ENCODE measurements around the gene NRG2. TPM values are rescaled to one million over a fixed set of nuclear protein-coding genes. Genes with fewer than 3 reads are reported as not detected.

Gene NRG2
- total and polyA plus RNA-seq, 3 experiments from 2014 or later, result 0.18 to 0.24 TPM; not detected in 1

- no peaks in the 10 kb centered on the region for H3K9me3 ChIP-seq (ENCODE audit: low read length)
- no peaks in the 10 kb centered on the region for H3K4me1 Mint-ChIP-seq
- CTCF ChIA-PET, result interaction anchor here (4.3 kb wide), 1 partner anchor 16 kb away, joined by 19 read pairs; no protein-coding TSS in a partner anchor
- H3K27ac ChIP-seq (ENCODE audit: low read depth, low read length), result no peak overlapping the region
- no peak overlapping the region for H3K4me3 ChIP-seq (ENCODE audit: low read length)
- H3K4me1 ChIP-seq (ENCODE audit: insufficient read depth, low read length), result no peaks in the 10 kb centered on the region
- no peaks in the 10 kb centered on the region for H3K36me3 Mint-ChIP-seq
- POLR2A ChIA-PET, result no interaction called here
- H3K9me3 Mint-ChIP-seq, result no peaks in the 10 kb centered on the region
- H3K27me3 ChIP-seq (ENCODE audit: insufficient read depth, low read length, poor library complexity, severe bottlenecking), result no peaks in the 10 kb centered on the region
- no peaks in the 10 kb centered on the region for H3K36me3 ChIP-seq (ENCODE audit: insufficient read depth, low read length)
- DNase-seq, result no peak
- no peak overlapping the region for H3K4me3 Mint-ChIP-seq
- H3K27ac Mint-ChIP-seq, result no peak overlapping the region
- H3K27me3 Mint-ChIP-seq, result peaks cover 9 to 45% of the 10 kb centered on the region in 2 donors
These were observed 57.8 kb downstream of the NRG2 start for GRCh38 chr5:139985290-139985689.

- Mint-ChIP-seq H3K36me3 (no peaks in the 10 kb centered on the region), H3K4me1 (no peaks in the 10 kb centered on the region), H3K27me3 (peaks cover 9 to 49% of the 10 kb centered on the region in 2 donors), H3K4me3 (no peak overlapping the region), H3K27ac (no peak overlapping the region), H3K9me3 (no peaks in the 10 kb centered on the region)
- DNase-seq, result no peak
- no peak overlapping the region for H3K27ac ChIP-seq (ENCODE audit: low read depth, low read length)
- CTCF ChIA-PET, result interaction anchor here (4.3 kb wide), 1 partner anchor 16 kb away, joined by 19 read pairs; no protein-coding TSS in a partner anchor
- POLR2A ChIA-PET, result no interaction called here
- H3K4me1 ChIP-seq (ENCODE audit: insufficient read depth, low read length), result no peaks in the 10 kb centered on the region
- H3K36me3 ChIP-seq (ENCODE audit: insufficient read depth, low read length), result no peaks in the 10 kb centered on the region
- H3K27me3 ChIP-seq (ENCODE audit: insufficient read depth, low read length, poor library complexity, severe bottlenecking), result no peaks in the 10 kb centered on the region
- no peak overlapping the region for H3K4me3 ChIP-seq (ENCODE audit: low read length)
- H3K9me3 ChIP-seq (ENCODE audit: low read length), result no peaks in the 10 kb centered on the region
These were observed 58.3 kb downstream of the NRG2 start for GRCh38 chr5:139984816-139985215.

- Mint-ChIP-seq H3K36me3 (no peaks in the 10 kb centered on the region), H3K27ac (no peak overlapping the region), H3K27me3 (peaks cover 9 to 58% of the 10 kb centered on the region in 2 donors), H3K4me3 (no peak overlapping the region), H3K9me3 (peaks cover 0 to 3% (median 0%) of the 10 kb centered on the region in 5 donors), H3K4me1 (no peaks in the 10 kb centered on the region)
- no peaks in the 10 kb centered on the region for H3K36me3 ChIP-seq (ENCODE audit: insufficient read depth, low read length)
- H3K4me3 ChIP-seq (ENCODE audit: low read length), result no peak overlapping the region
- no peaks in the 10 kb centered on the region for H3K27me3 ChIP-seq (ENCODE audit: insufficient read depth, low read length, poor library complexity, severe bottlenecking)
- no peaks in the 10 kb centered on the region for H3K9me3 ChIP-seq (ENCODE audit: low read length)
- H3K4me1 ChIP-seq (ENCODE audit: insufficient read depth, low read length), result no peaks in the 10 kb centered on the region
- CTCF ChIA-PET, result interaction anchor here (1.0 to 5.5 kb wide), 3 partner anchors 11 to 18 kb away, joined by 3 to 37 read pairs (median 3); no protein-coding TSS in a partner anchor
- POLR2A ChIA-PET, result no interaction called here
- no peak overlapping the region for H3K27ac ChIP-seq (ENCODE audit: low read depth, low read length)
- DNase-seq, result no peak
These were observed 60.2 kb downstream of the NRG2 start for GRCh38 chr5:139982975-139983240.

GRCh38 chr5:139982157-139982974, 60.7 kb downstream of the NRG2 start:
- H3K36me3 Mint-ChIP-seq, result no peaks in the 10 kb centered on the region
- POLR2A ChIA-PET, result no interaction called here
- H3K27ac Mint-ChIP-seq, result no peak overlapping the region
- no peak for DNase-seq
- no peak overlapping the region for H3K27ac ChIP-seq (ENCODE audit: low read depth, low read length)
- no peak overlapping the region for H3K4me3 ChIP-seq (ENCODE audit: low read length)
- CTCF ChIA-PET, result interaction anchor here (1.0 to 5.5 kb wide), 3 partner anchors 11 to 17 kb away, joined by 3 to 37 read pairs (median 3); no protein-coding TSS in a partner anchor
- no peaks in the 10 kb centered on the region for H3K4me1 ChIP-seq (ENCODE audit: insufficient read depth, low read length)
- peaks cover 0 to 3% (median 0%) of the 10 kb centered on the region in 5 donors for H3K9me3 Mint-ChIP-seq
- no peaks in the 10 kb centered on the region for H3K36me3 ChIP-seq (ENCODE audit: insufficient read depth, low read length)
- H3K4me3 Mint-ChIP-seq, result no peak overlapping the region
- H3K9me3 ChIP-seq (ENCODE audit: low read length), result no peaks in the 10 kb centered on the region
- no peaks in the 10 kb centered on the region for H3K27me3 ChIP-seq (ENCODE audit: insufficient read depth, low read length, poor library complexity, severe bottlenecking)
- peaks cover 9 to 58% of the 10 kb centered on the region in 2 donors for H3K27me3 Mint-ChIP-seq
- no peaks in the 10 kb centered on the region for H3K4me1 Mint-ChIP-seq

- POLR2A ChIA-PET, result no interaction called here
- DNase-seq, result no peak
- no peak overlapping the region for H3K4me3 ChIP-seq (ENCODE audit: low read length)
- Mint-ChIP-seq H3K4me3 (no peak overlapping the region), H3K27me3 (peaks cover 12 to 65% of the 10 kb centered on the region in 2 donors), H3K4me1 (no peaks in the 10 kb centered on the region), H3K36me3 (no peaks in the 10 kb centered on the region), H3K9me3 (peaks cover 0 to 3% (median 0%) of the 10 kb centered on the region in 5 donors), H3K27ac (no peak overlapping the region)
- H3K4me1 ChIP-seq (ENCODE audit: insufficient read depth, low read length), result no peaks in the 10 kb centered on the region
- CTCF ChIA-PET, result interaction anchor here (1.6 to 5.5 kb wide), 2 partner anchors 12 to 194 kb away, joined by 4 to 37 read pairs; no protein-coding TSS in a partner anchor
- H3K9me3 ChIP-seq (ENCODE audit: low read length), result no peaks in the 10 kb centered on the region
- no peak overlapping the region for H3K27ac ChIP-seq (ENCODE audit: low read depth, low read length)
- H3K36me3 ChIP-seq (ENCODE audit: insufficient read depth, low read length), result no peaks in the 10 kb centered on the region
- H3K27me3 ChIP-seq (ENCODE audit: insufficient read depth, low read length, poor library complexity, severe bottlenecking), result no peaks in the 10 kb centered on the region
These were observed 62.3 kb downstream of the NRG2 start for GRCh38 chr5:139980765-139981164.

GRCh38 chr5:139979943-139980342, 63.2 kb downstream of the NRG2 start:
- Histone ChIP-seq H3K27me3 (ENCODE audit: insufficient read depth, low read length, poor library complexity, severe bottlenecking) (no peaks in the 10 kb centered on the region), H3K9me3 (ENCODE audit: low read length) (no peaks in the 10 kb centered on the region), H3K4me1 (ENCODE audit: insufficient read depth, low read length) (no peaks in the 10 kb centered on the region), H3K4me3 (ENCODE audit: low read length) (no peak overlapping the region), H3K27ac (ENCODE audit: low read depth, low read length) (no peak overlapping the region), H3K36me3 (ENCODE audit: insufficient read depth, low read length) (no peaks in the 10 kb centered on the region)
- Mint-ChIP-seq H3K9me3 (peaks cover 0 to 3% (median 0%) of the 10 kb centered on the region in 5 donors), H3K27ac (no peak overlapping the region), H3K4me3 (no peak overlapping the region), H3K27me3 (peaks cover 12 to 60% of the 10 kb centered on the region in 2 donors), H3K4me1 (no peaks in the 10 kb centered on the region), H3K36me3 (no peaks in the 10 kb centered on the region)
- DNase-seq, result no peak
- CTCF ChIA-PET, result interaction anchor here (1.6 to 5.5 kb wide), 2 partner anchors 11 to 193 kb away, joined by 4 to 37 read pairs; no protein-coding TSS in a partner anchor
- POLR2A ChIA-PET, result no interaction called here

- H3K9me3 ChIP-seq (ENCODE audit: low read length), result no peaks in the 10 kb centered on the region
- Mint-ChIP-seq H3K36me3 (no peaks in the 10 kb centered on the region), H3K4me3 (no peak overlapping the region), H3K27me3 (peaks cover 14 to 57% of the 10 kb centered on the region in 2 donors), H3K27ac (peak overlapping the region in 1 of 8 donors; percentile 16), H3K4me1 (no peaks in the 10 kb centered on the region), H3K9me3 (peaks cover 0 to 3% (median 0%) of the 10 kb centered on the region in 5 donors)
- H3K27me3 ChIP-seq (ENCODE audit: insufficient read depth, low read length, poor library complexity, severe bottlenecking), result no peaks in the 10 kb centered on the region
- no peak overlapping the region for H3K27ac ChIP-seq (ENCODE audit: low read depth, low read length)
- no peaks in the 10 kb centered on the region for H3K36me3 ChIP-seq (ENCODE audit: insufficient read depth, low read length)
- ChIA-PET POLR2A (no interaction called here), CTCF (interaction anchor here (1.6 to 5.5 kb wide), 2 partner anchors 11 to 193 kb away, joined by 4 to 37 read pairs; no protein-coding TSS in a partner anchor)
- H3K4me1 ChIP-seq (ENCODE audit: insufficient read depth, low read length), result no peaks in the 10 kb centered on the region
- DNase-seq, result no peak
- H3K4me3 ChIP-seq (ENCODE audit: low read length), result no peak overlapping the region
These were observed 63.6 kb downstream of the NRG2 start for GRCh38 chr5:139979518-139979917.

- Histone ChIP-seq H3K27me3 (ENCODE audit: insufficient read depth, low read length, poor library complexity, severe bottlenecking) (no peaks in the 10 kb centered on the region), H3K4me3 (ENCODE audit: low read length) (no peak overlapping the region), H3K9me3 (ENCODE audit: low read length) (no peaks in the 10 kb centered on the region), H3K36me3 (ENCODE audit: insufficient read depth, low read length) (no peaks in the 10 kb centered on the region), H3K27ac (ENCODE audit: low read depth, low read length) (no peak overlapping the region), H3K4me1 (ENCODE audit: insufficient read depth, low read length) (no peaks in the 10 kb centered on the region)
- H3K4me1 Mint-ChIP-seq, result no peaks in the 10 kb centered on the region
- H3K9me3 Mint-ChIP-seq, result peaks cover 0 to 3% (median 0%) of the 10 kb centered on the region in 5 donors
- ChIA-PET POLR2A (no interaction called here), CTCF (no interaction called here)
- no peak overlapping the region for H3K4me3 Mint-ChIP-seq
- H3K27me3 Mint-ChIP-seq, result peaks cover 16 to 48% of the 10 kb centered on the region in 2 donors
- DNase-seq, result no peak
- H3K27ac Mint-ChIP-seq, result no peak overlapping the region
- no peaks in the 10 kb centered on the region for H3K36me3 Mint-ChIP-seq
These were observed 66.4 kb downstream of the NRG2 start for GRCh38 chr5:139976703-139977102.

Measured in CD8-positive, alpha-beta memory T cell (primary cell).